Mesothelial cell of epicardium (in vitro differentiated cells): ENCODE measurements around the gene WNT8B. TPM values are rescaled to one million over a fixed set of nuclear protein-coding genes. Genes with fewer than 3 reads are reported as not detected.
A peak's percentile ranks its signal among the peaks of the same experiment; 100 is the strongest.

Source experiments
- DNase-seq, 2 experiments: peaks; one replicate each; pipeline ENCODE4 v3.0.0; 2021; ENCODE audit warnings: low spot score in 2 of 2; ENCODE audit not compliant: unreplicated experiment in 2 of 2
- H3K27ac Mint-ChIP-seq: 2 replicates; pipeline ENCODE4 v1.8.0; 2021; ENCODE audit warnings: mixed read lengths
- H3K27me3 Mint-ChIP-seq: 2 replicates; pipeline ENCODE4 v1.8.0; 2021; ENCODE audit warnings: low read depth, mixed read lengths
- H3K36me3 Mint-ChIP-seq: 2 replicates; pipeline ENCODE4 v1.8.0; 2021; ENCODE audit warnings: mixed read lengths
- H3K4me1 Mint-ChIP-seq: 2 replicates; pipeline ENCODE4 v1.8.0; 2021; ENCODE audit warnings: mixed read lengths
- H3K4me3 Mint-ChIP-seq: 2 replicates; pipeline ENCODE4 v1.8.0; 2021; ENCODE audit warnings: mild to moderate bottlenecking, moderate library complexity, mixed read lengths
- H3K9me3 Mint-ChIP-seq: 2 replicates; pipeline ENCODE4 v1.8.0; 2021; ENCODE audit warnings: mixed read lengths
- CTCF ChIP-seq: fragments of 200-600 bp; sonication (generic); IDR thresholded peaks from one replicate; pipeline ENCODE4 v1.5.0; 2021; ENCODE audit warnings: antibody characterized with exemption; ENCODE audit not compliant: unreplicated experiment
- total RNA-seq: library from RNA; stranded (reverse); gene quantifications from 3 replicates; pipeline ENCODE4 v1.2.1, GENCODE V29; 2021

Gene WNT8B
- total RNA-seq, result 0.60 to 0.95 TPM (median 0.69 TPM) in 3 replicates

- H3K4me1 Mint-ChIP-seq, result peaks cover 5% of the 10 kb centered on the region
- peaks cover 88% of the 10 kb centered on the region for H3K27me3 Mint-ChIP-seq
- TF ChIP-seq CTCF, result no peak
- H3K27ac Mint-ChIP-seq, result no peak within 1 kb of the TSS
- no peaks in the 10 kb centered on the region for H3K9me3 Mint-ChIP-seq
- no peak within 1 kb of the TSS for H3K4me3 Mint-ChIP-seq
- H3K36me3 Mint-ChIP-seq, result no peaks in the 10 kb centered on the region
- DNase-seq, result no peak
These were observed at the start of gene WNT8B for GRCh38 chr10:100462709-100463108. WNT8B (plus strand) TSS chr10:100463009; CDS start chr10:100463169, 160 bp downstream.

- Mint-ChIP-seq H3K27me3 (peaks cover 6% of the 10 kb centered on the region), H3K27ac (no peak overlapping the region), H3K4me3 (no peak overlapping the region), H3K36me3 (peaks cover 4% of the 10 kb centered on the region), H3K9me3 (peaks cover 8% of the 10 kb centered on the region), H3K4me1 (no peaks in the 10 kb centered on the region)
- TF ChIP-seq CTCF, result no peak
- DNase-seq, result no peak
These were observed 49.6 kb upstream of the WNT8B start for GRCh38 chr10:100413173-100413572.

- H3K4me3 Mint-ChIP-seq, result no peak overlapping the region
- no peak overlapping the region for H3K27ac Mint-ChIP-seq
- H3K36me3 Mint-ChIP-seq, result no peaks in the 10 kb centered on the region
- no peak for DNase-seq
- TF ChIP-seq CTCF, result no peak
- no peaks in the 10 kb centered on the region for H3K9me3 Mint-ChIP-seq
- peaks cover 11% of the 10 kb centered on the region for H3K27me3 Mint-ChIP-seq
- H3K4me1 Mint-ChIP-seq, result no peaks in the 10 kb centered on the region
These were observed 42.8 kb upstream of the WNT8B start for GRCh38 chr10:100419911-100420449.

- TF ChIP-seq CTCF, result no peak
- no peaks in the 10 kb centered on the region for H3K36me3 Mint-ChIP-seq
- no peak overlapping the region for H3K4me3 Mint-ChIP-seq
- DNase-seq, result no peak
- H3K4me1 Mint-ChIP-seq, result no peaks in the 10 kb centered on the region
- H3K9me3 Mint-ChIP-seq, result peaks cover 6% of the 10 kb centered on the region
- H3K27ac Mint-ChIP-seq, result no peak overlapping the region
- no peaks in the 10 kb centered on the region for H3K27me3 Mint-ChIP-seq
These were observed 35.4 kb upstream of the WNT8B start for GRCh38 chr10:100427374-100427773.

GRCh38 chr10:100433253-100434240 is 29.3 kb upstream of the WNT8B start:
- H3K36me3 Mint-ChIP-seq, result no peaks in the 10 kb centered on the region
- H3K27me3 Mint-ChIP-seq, result peaks cover 5% of the 10 kb centered on the region
- no peak overlapping the region for H3K27ac Mint-ChIP-seq
- TF ChIP-seq CTCF, result peak; percentile 100
- no peaks in the 10 kb centered on the region for H3K4me1 Mint-ChIP-seq
- H3K9me3 Mint-ChIP-seq, result no peaks in the 10 kb centered on the region
- DNase-seq, result peak; percentile 81 to 99
- no peak overlapping the region for H3K4me3 Mint-ChIP-seq
